ENCODE results near the gene CD84.
"Not testable (repeated sequence)": the region's sequence is repeated elsewhere in the genome, so short reads cannot be mapped to it uniquely, and the experiment has no call there.

The CD84 gene

DNA sequence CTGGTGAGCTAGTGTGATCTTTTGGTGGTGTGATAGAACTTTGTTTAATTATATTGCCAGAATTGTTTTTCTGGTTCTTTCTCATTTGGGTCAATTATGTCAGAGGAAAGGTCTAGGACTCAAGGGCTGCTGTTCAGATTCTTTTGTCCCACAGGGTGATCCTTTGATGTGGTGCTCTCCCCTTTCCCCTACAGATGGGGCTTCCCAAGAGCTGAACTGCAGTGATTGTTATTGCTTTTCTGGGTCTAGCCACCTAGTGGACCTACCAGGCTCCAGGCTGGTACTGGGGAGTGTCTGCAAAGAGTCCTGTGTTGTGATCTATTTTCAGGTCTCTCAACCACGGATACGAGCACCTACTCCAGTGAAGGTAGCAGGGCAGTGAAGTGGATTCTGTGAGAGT, 25.9 kb upstream of the CD84 start:
- TF ChIP-seq CTCF (IDR thresholded peaks at IDR 0.05; ENCODE audit: low read depth, low read length), result no peak

GRCh38 chr1:160597705-160598104, 18.4 kb upstream of the CD84 start:
- Histone ChIP-seq H3K36me3 (no peaks in the 10 kb centered on the region), H3K9me3 (ENCODE audit: severe bottlenecking) (peaks cover 8% of the 10 kb centered on the region), H3K27ac (no peak overlapping the region), H3K27me3 (ENCODE audit: insufficient read depth, low read depth, severe bottlenecking) (peaks cover 29% of the 10 kb centered on the region), H3K4me3 (ENCODE audit: low read depth, low read length) (no peak overlapping the region)
- DNase-seq, result no peak
- no peak for TF ChIP-seq CTCF (IDR thresholded peaks at IDR 0.05; ENCODE audit: low read depth, low read length)

More for the DNA sequence above, 25.9 kb upstream of the CD84 start:
- H3K4me3 ChIP-seq (ENCODE audit: low read depth, low read length), result no peak overlapping the region
- peaks cover 63% of the 10 kb centered on the region for H3K27me3 ChIP-seq (ENCODE audit: insufficient read depth, low read depth, severe bottlenecking)
- DNase-seq, result no peak
- peaks cover 6% of the 10 kb centered on the region for H3K9me3 ChIP-seq (ENCODE audit: severe bottlenecking)
- H3K27ac ChIP-seq, result no peak overlapping the region
- no peaks in the 10 kb centered on the region for H3K36me3 ChIP-seq

GRCh38 chr1:160597051-160597450, 17.8 kb upstream of the CD84 start:
- peaks cover 9% of the 10 kb centered on the region for H3K9me3 ChIP-seq (ENCODE audit: severe bottlenecking)
- TF ChIP-seq CTCF (IDR thresholded peaks at IDR 0.05; ENCODE audit: low read depth, low read length), result no peak

DNA sequence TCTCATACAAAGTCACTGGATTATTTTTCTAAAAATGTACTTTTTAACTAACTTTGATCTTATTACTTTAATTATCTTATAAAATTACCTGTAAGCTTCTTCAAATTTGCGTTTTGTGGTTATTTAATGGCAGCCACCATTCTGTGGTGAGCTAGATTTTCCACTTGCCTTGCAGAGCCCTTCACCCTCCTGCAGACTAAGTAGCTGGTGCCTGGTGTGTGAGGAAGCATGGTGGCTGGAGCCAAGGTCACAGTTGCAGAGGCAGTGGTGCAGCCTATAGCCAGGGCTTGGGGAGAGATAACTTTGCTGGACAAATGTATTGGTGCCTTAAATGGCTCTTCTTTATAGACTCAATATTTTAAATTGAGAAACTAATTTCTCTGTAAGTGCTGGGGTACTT, 11.2 kb upstream of the CD84 start:
- TF ChIP-seq CTCF (IDR thresholded peaks at IDR 0.05; ENCODE audit: low read depth, low read length), result no peak
- H3K36me3 ChIP-seq, result no peaks in the 10 kb centered on the region
- no peak overlapping the region for H3K27ac ChIP-seq
- no peak for DNase-seq
- peaks cover 78% of the 10 kb centered on the region for H3K27me3 ChIP-seq (ENCODE audit: insufficient read depth, low read depth, severe bottlenecking)
- H3K9me3 ChIP-seq (ENCODE audit: severe bottlenecking), result peaks cover 3% of the 10 kb centered on the region
- no peak overlapping the region for H3K4me3 ChIP-seq (ENCODE audit: low read depth, low read length)

More at GRCh38 chr1:160597051-160597450, 17.8 kb upstream of the CD84 start:
- Histone ChIP-seq H3K27ac (no peak overlapping the region), H3K4me3 (ENCODE audit: low read depth, low read length) (no peak overlapping the region), H3K36me3 (no peaks in the 10 kb centered on the region), H3K27me3 (ENCODE audit: insufficient read depth, low read depth, severe bottlenecking) (peaks cover 34% of the 10 kb centered on the region)
- DNase-seq, result no peak

- Histone ChIP-seq H3K27me3 (ENCODE audit: insufficient read depth, low read depth, severe bottlenecking) (peaks cover 86% of the 10 kb centered on the region), H3K9me3 (ENCODE audit: severe bottlenecking) (peaks cover 3% of the 10 kb centered on the region), H3K4me3 (ENCODE audit: low read depth, low read length) (no peak overlapping the region), H3K36me3 (no peaks in the 10 kb centered on the region), H3K27ac (no peak overlapping the region)
- TF ChIP-seq CTCF (IDR thresholded peaks at IDR 0.05; ENCODE audit: low read depth, low read length), result no peak
- no peak for DNase-seq
Observed at GRCh38 chr1:160588468-160588867, 9.2 kb upstream of the CD84 start.

GRCh38 chr1:160584784-160585183, 5.5 kb upstream of the CD84 start:
- Histone ChIP-seq H3K27ac (no peak overlapping the region), H3K9me3 (ENCODE audit: severe bottlenecking) (no peaks in the 10 kb centered on the region), H3K27me3 (ENCODE audit: insufficient read depth, low read depth, severe bottlenecking) (peaks cover 74% of the 10 kb centered on the region), H3K4me3 (ENCODE audit: low read depth, low read length) (no peak overlapping the region), H3K36me3 (no peaks in the 10 kb centered on the region)
- DNase-seq, result no peak
- no peak for TF ChIP-seq CTCF (IDR thresholded peaks at IDR 0.05; ENCODE audit: low read depth, low read length)

DNA sequence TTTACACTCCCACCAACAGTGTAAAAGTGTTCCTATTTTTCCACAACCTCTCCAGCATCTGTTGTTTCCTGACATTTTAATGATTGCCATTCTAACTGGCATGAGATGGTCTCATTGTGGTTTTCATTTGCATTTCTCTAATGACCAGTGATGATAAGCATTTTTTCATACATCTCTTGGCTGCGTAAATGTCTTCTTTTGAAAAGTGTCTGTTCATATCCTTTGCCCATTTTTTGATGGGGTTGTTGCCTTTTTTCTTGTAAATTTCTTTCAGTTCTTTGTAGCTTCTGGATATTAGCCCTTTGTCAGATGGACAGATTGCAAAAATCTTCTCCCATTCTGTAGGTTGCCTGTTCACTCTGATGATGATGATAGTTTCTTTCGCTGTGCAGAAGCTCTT, 3.7 kb upstream of the CD84 start:
- DNase-seq; H3K9me3 ChIP-seq (ENCODE audit: severe bottlenecking); H3K4me3 ChIP-seq (ENCODE audit: low read depth, low read length): not testable (repeated sequence)

More for the DNA sequence above, 3.7 kb upstream of the CD84 start:
- H3K27me3 ChIP-seq (ENCODE audit: insufficient read depth, low read depth, severe bottlenecking), result peaks cover 71% of the 10 kb centered on the region
- not testable (repeated sequence) for H3K27ac ChIP-seq, H3K36me3 ChIP-seq

Data from WERI-Rb-1 (cell line).